NB4 (cell line): ENCODE measurements around the gene ADAMTS8.

Source experiments
- DNase-seq: peaks from one replicate; pipeline ENCODE4 v3.0.0; 2010; ENCODE audit warnings: low read depth
- H3K4me3 ChIP-seq: one replicate; pipeline ENCODE4 v1.5.1; 2011; ENCODE audit warnings: mild to moderate bottlenecking, low read depth, low read length, moderate library complexity
- MAX ChIP-seq: IDR thresholded peaks from 2 replicates; pipeline ENCODE4 v1.6.1; 2011; ENCODE audit warnings: low read depth, low read length
- MYC ChIP-seq: IDR thresholded peaks from 2 replicates; pipeline ENCODE4 v1.6.1; 2011; ENCODE audit warnings: low read depth, low read length
- POLR2A ChIP-seq: IDR thresholded peaks from 2 replicates; pipeline ENCODE4 v1.6.1; 2011; ENCODE audit warnings: mild to moderate bottlenecking; ENCODE audit not compliant: insufficient read length; ENCODE audit errors: extremely low read depth
- TF ChIP-seq, protein P1 (sequence below): IDR thresholded peaks from one replicate; pipeline ENCODE4 v1.5.1; 2012; ENCODE audit warnings: low read depth, low read length

Gene ADAMTS8

DNA sequence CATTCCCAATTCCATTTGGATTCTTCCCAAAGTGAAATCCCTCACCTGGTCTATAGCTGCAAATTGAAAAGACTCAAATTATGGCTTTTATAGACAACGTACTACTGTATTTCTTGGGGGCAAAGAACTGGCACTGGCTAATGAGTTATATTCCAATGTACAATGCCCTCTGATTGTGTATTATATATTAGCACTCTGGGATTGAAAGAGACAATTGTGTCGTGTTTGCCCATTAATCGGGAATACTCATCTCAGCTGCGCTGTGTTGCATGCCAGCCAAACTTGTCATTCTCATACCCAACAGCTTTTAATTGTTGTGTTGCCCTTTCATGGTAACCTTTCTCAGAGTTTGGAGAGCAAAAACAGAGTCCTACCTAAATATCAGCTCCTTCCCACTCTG is 58.7 kb downstream of the ADAMTS8 start:
- TF ChIP-seq POLR2A (no peak), MYC (no peak), MAX (no peak)
- TF ChIP-seq, protein P1, sequence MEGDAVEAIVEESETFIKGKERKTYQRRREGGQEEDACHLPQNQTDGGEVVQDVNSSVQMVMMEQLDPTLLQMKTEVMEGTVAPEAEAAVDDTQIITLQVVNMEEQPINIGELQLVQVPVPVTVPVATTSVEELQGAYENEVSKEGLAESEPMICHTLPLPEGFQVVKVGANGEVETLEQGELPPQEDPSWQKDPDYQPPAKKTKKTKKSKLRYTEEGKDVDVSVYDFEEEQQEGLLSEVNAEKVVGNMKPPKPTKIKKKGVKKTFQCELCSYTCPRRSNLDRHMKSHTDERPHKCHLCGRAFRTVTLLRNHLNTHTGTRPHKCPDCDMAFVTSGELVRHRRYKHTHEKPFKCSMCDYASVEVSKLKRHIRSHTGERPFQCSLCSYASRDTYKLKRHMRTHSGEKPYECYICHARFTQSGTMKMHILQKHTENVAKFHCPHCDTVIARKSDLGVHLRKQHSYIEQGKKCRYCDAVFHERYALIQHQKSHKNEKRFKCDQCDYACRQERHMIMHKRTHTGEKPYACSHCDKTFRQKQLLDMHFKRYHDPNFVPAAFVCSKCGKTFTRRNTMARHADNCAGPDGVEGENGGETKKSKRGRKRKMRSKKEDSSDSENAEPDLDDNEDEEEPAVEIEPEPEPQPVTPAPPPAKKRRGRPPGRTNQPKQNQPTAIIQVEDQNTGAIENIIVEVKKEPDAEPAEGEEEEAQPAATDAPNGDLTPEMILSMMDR, result no peak
- no peak overlapping the region for H3K4me3 ChIP-seq
- DNase-seq, result no peak

GRCh38 chr11:130369141-130369691 is 59.2 kb downstream of the ADAMTS8 start:
- no peak for DNase-seq
- no peak overlapping the region for H3K4me3 ChIP-seq

GRCh38 chr11:130359419-130359818 is 69.0 kb downstream of the ADAMTS8 start:
- TF ChIP-seq, protein P1, result no peak
- TF ChIP-seq MAX (no peak), POLR2A (no peak), MYC (no peak)
- peak; percentile 24 for DNase-seq
- H3K4me3 ChIP-seq, result no peak overlapping the region

More at GRCh38 chr11:130369141-130369691, 59.2 kb downstream of the ADAMTS8 start:
- no peak for TF ChIP-seq POLR2A
- TF ChIP-seq, protein P1, result no peak
- no peak for TF ChIP-seq MYC
- TF ChIP-seq MAX, result no peak

GRCh38 chr11:130358398-130358797 is 70.0 kb downstream of the ADAMTS8 start:
- no peak overlapping the region for H3K4me3 ChIP-seq
- no peak for DNase-seq
- TF ChIP-seq, protein P1, result no peak
- TF ChIP-seq MAX, result no peak
- no peak for TF ChIP-seq POLR2A
- no peak for TF ChIP-seq MYC
